ENCODE results near the gene AHCYL2. TPM values are rescaled to one million over a fixed set of nuclear protein-coding genes. Genes with fewer than 3 reads are reported as not detected.

Gene AHCYL2
- total RNA-seq, 4 donors from 2014 or later = 33.5 to 61.2 (median 41.7) TPM

- Histone ChIP-seq H3K9me3 (no peaks in the 10 kb centered on the region), H3K4me3 (no peak overlapping the region), H3K36me3 (no peaks in the 10 kb centered on the region), H3K27ac (no peak overlapping the region), H3K27me3 (no peaks in the 10 kb centered on the region), H3K4me1 (peaks cover 4% of the 10 kb centered on the region)
- 61% methylated on average over 1 of the region's 1 CpG for WGBS
- DNase-seq (ENCODE audit: low spot score in 2 of 2) = no peak
- TF ChIP-seq CTCF (IDR thresholded peaks at IDR 0.05) (no peak), POLR2A (IDR thresholded peaks at IDR 0.05) (no peak), POLR2AphosphoS5 (IDR thresholded peaks at IDR 0.05) (no peak), EP300 (IDR thresholded peaks at IDR 0.05) (no peak)
Observed at GRCh38 chr7:129265328-129265727, 40.5 kb downstream of the AHCYL2 start.

- TF ChIP-seq CTCF (IDR thresholded peaks at IDR 0.05) = no peak
- TF ChIP-seq POLR2AphosphoS5 (IDR thresholded peaks at IDR 0.05) = no peak
- no peaks in the 10 kb centered on the region for H3K36me3 ChIP-seq
- no peak for DNase-seq (ENCODE audit: low spot score in 2 of 2)
- no peaks in the 10 kb centered on the region for H3K27me3 ChIP-seq
- peaks cover 4% of the 10 kb centered on the region for H3K4me1 ChIP-seq
- 72% methylated on average over 6 of the region's 6 CpGs for WGBS
- H3K4me3 ChIP-seq = no peak overlapping the region
- no peaks in the 10 kb centered on the region for H3K9me3 ChIP-seq
- H3K27ac ChIP-seq = no peak overlapping the region
Observed at GRCh38 chr7:129266181-129266580, 41.4 kb downstream of the AHCYL2 start.

GRCh38 chr7:129270077-129270476, 45.2 kb downstream of the AHCYL2 start:
- no peak for TF ChIP-seq EP300 (IDR thresholded peaks at IDR 0.05)
- Histone ChIP-seq H3K4me3 (no peak overlapping the region), H3K36me3 (peaks cover 7% of the 10 kb centered on the region), H3K9me3 (no peaks in the 10 kb centered on the region), H3K4me1 (no peaks in the 10 kb centered on the region), H3K27ac (no peak overlapping the region), H3K27me3 (no peaks in the 10 kb centered on the region)
- 64% methylated on average over 3 of the region's 3 CpGs for WGBS
- no peak for DNase-seq (ENCODE audit: low spot score in 2 of 2)

- H3K9me3 ChIP-seq = no peaks in the 10 kb centered on the region
- H3K36me3 ChIP-seq = peaks cover 8% of the 10 kb centered on the region
- H3K27me3 ChIP-seq = no peaks in the 10 kb centered on the region
- H3K27ac ChIP-seq = no peak overlapping the region
- no peak for DNase-seq (ENCODE audit: low spot score in 2 of 2)
- no peaks in the 10 kb centered on the region for H3K4me1 ChIP-seq
- TF ChIP-seq CTCF (IDR thresholded peaks at IDR 0.05) (peak; percentile 63), POLR2AphosphoS5 (IDR thresholded peaks at IDR 0.05) (no peak)
- H3K4me3 ChIP-seq = no peak overlapping the region
- 77% methylated on average over 5 of the region's 5 CpGs for WGBS
Observed at GRCh38 chr7:129271500-129272355, 46.9 kb downstream of the AHCYL2 start.

- Histone ChIP-seq H3K27me3 (no peaks in the 10 kb centered on the region), H3K4me1 (no peaks in the 10 kb centered on the region), H3K4me3 (no peak overlapping the region), H3K27ac (no peak overlapping the region), H3K36me3 (peaks cover 8% of the 10 kb centered on the region), H3K9me3 (no peaks in the 10 kb centered on the region)
- no peak for DNase-seq (ENCODE audit: low spot score in 2 of 2)
- no peak for TF ChIP-seq POLR2A (IDR thresholded peaks at IDR 0.05)
- TF ChIP-seq POLR2AphosphoS5 (IDR thresholded peaks at IDR 0.05) = no peak
- TF ChIP-seq EP300 (IDR thresholded peaks at IDR 0.05) = no peak
- no peak for TF ChIP-seq CTCF (IDR thresholded peaks at IDR 0.05)
Observed at GRCh38 chr7:129273936-129274335, 49.1 kb downstream of the AHCYL2 start.

- Histone ChIP-seq H3K4me1 (peaks cover 2% of the 10 kb centered on the region), H3K36me3 (peaks cover 8% of the 10 kb centered on the region), H3K27ac (no peak overlapping the region), H3K27me3 (no peaks in the 10 kb centered on the region), H3K4me3 (no peak overlapping the region), H3K9me3 (no peaks in the 10 kb centered on the region)
- 51% methylated on average over 7 of the region's 7 CpGs for WGBS
- DNase-seq (ENCODE audit: low spot score in 2 of 2) = no peak
- no peak for TF ChIP-seq CTCF (IDR thresholded peaks at IDR 0.05)
- no peak for TF ChIP-seq POLR2A (IDR thresholded peaks at IDR 0.05)
- no peak for TF ChIP-seq POLR2AphosphoS5 (IDR thresholded peaks at IDR 0.05)
- TF ChIP-seq EP300 (IDR thresholded peaks at IDR 0.05) = no peak
Observed at GRCh38 chr7:129277629-129278028, 52.8 kb downstream of the AHCYL2 start.
